GM23248 (cell line): ENCODE data around the gene HSD17B11.

ENCODE experiments used
- EZH2 ChIP-seq: fragments of 200-600 bp; sonication (generic); IDR thresholded peaks from 2 replicates; pipeline ENCODE4 v1.6.1; 2018; ENCODE audit warnings: antibody characterized with exemption, mild to moderate bottlenecking; ENCODE audit not compliant: insufficient read depth, poor library complexity, severe bottlenecking
- EZH2phosphoT487 ChIP-seq: fragments of 200-600 bp; sonication (generic); IDR thresholded peaks from 2 replicates; pipeline ENCODE4 v1.6.1; 2018; ENCODE audit warnings: antibody characterized with exemption, moderate library complexity, mild to moderate bottlenecking, low read depth; ENCODE audit not compliant: insufficient read depth

DNA sequence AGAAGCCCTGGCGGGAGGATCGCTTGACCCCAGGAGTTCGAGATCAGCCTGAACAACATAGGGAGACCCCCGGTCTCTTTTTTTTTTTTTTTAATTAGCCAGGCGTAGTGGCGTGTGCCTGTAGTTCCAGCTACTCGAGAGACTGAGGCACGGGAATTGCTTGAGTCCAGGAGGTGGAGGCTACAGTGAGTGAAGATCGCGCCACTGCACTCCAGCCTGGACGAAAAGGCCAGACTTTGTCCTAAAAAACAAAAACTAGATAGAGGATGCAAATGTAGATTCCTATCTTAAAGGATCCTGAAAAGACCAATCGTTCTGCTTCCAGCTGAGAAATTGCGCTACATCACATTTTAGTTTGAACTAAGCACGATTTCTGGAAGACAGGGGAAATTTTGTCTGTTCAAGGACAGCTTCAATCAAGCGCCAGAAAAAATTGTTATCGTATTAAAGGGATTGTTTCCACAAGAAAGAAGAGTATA is 627 bp upstream of the HSD17B11 start:
- TF ChIP-seq EZH2phosphoT487, result no peak
- no peak for TF ChIP-seq EZH2
